Brain microvascular endothelial cell (primary cell): ENCODE measurements around the gene EXOC4.

Experiments used
- DNase-seq: peaks from one replicate; pipeline ENCODE4 v3.0.0-alpha.2; 2020
- H3K27ac ChIP-seq: fragments of 250-450 bp; sonication (Bioruptor Pico); 2 replicates; pipeline ENCODE4 v1.5.1; 2020; ENCODE audit warnings: mild to moderate bottlenecking, moderate library complexity
- H3K27me3 ChIP-seq: fragments of 250-450 bp; sonication (Bioruptor Pico); replicated peaks from 2 replicates; pipeline ENCODE4 v1.5.1; 2020; ENCODE audit warnings: mild to moderate bottlenecking
- H3K36me3 ChIP-seq: fragments of 250-450 bp; sonication (Bioruptor Pico); replicated peaks from 2 replicates; pipeline ENCODE4 v1.5.1; 2020; ENCODE audit warnings: mild to moderate bottlenecking
- H3K4me3 ChIP-seq: 2 replicates; pipeline ENCODE4 v1.5.1; 2011; ENCODE audit warnings: low read depth, mild to moderate bottlenecking, control low read depth, low read length, moderate library complexity
- CTCF ChIP-seq: IDR thresholded peaks from 2 replicates; pipeline ENCODE4 v1.5.1; 2011; ENCODE audit warnings: low read depth, mild to moderate bottlenecking, moderate library complexity, low read length, control low read depth, inconsistent platforms; ENCODE audit errors: missing control alignments
- in situ Hi-C: cut with HindIII; loops from 2 replicates; pipeline ENCODE4 v1.10.0; 2017; ENCODE audit warnings: low sequenced_read_pairs, low pct_ligation_motif_present

The EXOC4 gene

GRCh38 chr7:133491201-133491691 is 238.4 kb downstream of the EXOC4 start:
- in situ Hi-C loops, result no loop called here
- Histone ChIP-seq H3K27me3 (no peaks in the 10 kb centered on the region), H3K4me3 (no peak overlapping the region), H3K27ac (no peak overlapping the region), H3K36me3 (no peaks in the 10 kb centered on the region)
- no peak for DNase-seq
- no peak for TF ChIP-seq CTCF

GRCh38 chr7:133491846-133492652 is 239.2 kb downstream of the EXOC4 start:
- Histone ChIP-seq H3K27me3 (no peaks in the 10 kb centered on the region), H3K27ac (no peak overlapping the region), H3K4me3 (no peak overlapping the region), H3K36me3 (no peaks in the 10 kb centered on the region)
- in situ Hi-C loops, result no loop called here
- no peak for DNase-seq
- TF ChIP-seq CTCF, result no peak

GRCh38 chr7:133497061-133497460 is 244.2 kb downstream of the EXOC4 start:
- H3K36me3 ChIP-seq, result no peaks in the 10 kb centered on the region
- no peaks in the 10 kb centered on the region for H3K27me3 ChIP-seq
- no peak for DNase-seq
- no peak for TF ChIP-seq CTCF
- in situ Hi-C loops, result no loop called here
- H3K27ac ChIP-seq, result no peak overlapping the region
- no peak overlapping the region for H3K4me3 ChIP-seq

GRCh38 chr7:133501771-133502170 is 248.9 kb downstream of the EXOC4 start:
- Histone ChIP-seq H3K27ac (no peak overlapping the region), H3K27me3 (no peaks in the 10 kb centered on the region), H3K36me3 (no peaks in the 10 kb centered on the region), H3K4me3 (no peak overlapping the region)
- TF ChIP-seq CTCF, result no peak
- in situ Hi-C loops, result no loop called here
- no peak for DNase-seq

GRCh38 chr7:133502498-133502897 is 249.6 kb downstream of the EXOC4 start:
- Histone ChIP-seq H3K36me3 (no peaks in the 10 kb centered on the region), H3K4me3 (no peak overlapping the region), H3K27me3 (no peaks in the 10 kb centered on the region), H3K27ac (no peak overlapping the region)
- TF ChIP-seq CTCF, result no peak
- in situ Hi-C loops, result no loop called here
- DNase-seq, result no peak
